Activated naive CD4-positive, alpha-beta T cell treated with anti-CD3 and anti-CD28 coated beads for 36 hours (primary cell): ENCODE data around the gene HIVEP2. TPM values are rescaled to one million over a fixed set of nuclear protein-coding genes. Genes with fewer than 3 reads are reported as not detected.

ENCODE experiments used
- CTCF ChIA-PET: fragments of 350-600 bp; sonication (Branson Sonifier 250); formaldehyde crosslinking; loops from one replicate; lab custom pipeline; 2021; ENCODE audit warnings: antibody characterized with exemption; lab: Charles Lee
- DNase-seq: peaks from one replicate; pipeline ENCODE4 v3.0.0-alpha.2; 2020
- H3K27ac Mint-ChIP-seq: one replicate; pipeline ENCODE4 v1.8.0; 2021; ENCODE audit warnings: mild to moderate bottlenecking, mixed read lengths
- H3K27me3 Mint-ChIP-seq: one replicate; pipeline ENCODE4 v1.8.0; 2021; ENCODE audit warnings: low read depth, mixed read lengths
- H3K36me3 Mint-ChIP-seq: one replicate; pipeline ENCODE4 v1.8.0; 2021; ENCODE audit warnings: low read depth, mixed read lengths
- H3K4me1 Mint-ChIP-seq: one replicate; pipeline ENCODE4 v1.8.0; 2021; ENCODE audit warnings: low read depth, mixed read lengths
- H3K4me3 Mint-ChIP-seq: one replicate; pipeline ENCODE4 v1.8.0; 2021; ENCODE audit warnings: mild to moderate bottlenecking, moderate library complexity, mixed read lengths
- H3K9me3 Mint-ChIP-seq: one replicate; pipeline ENCODE4 v1.8.0; 2021; ENCODE audit warnings: mixed read lengths
- intact Hi-C: fragments of 100-400 bp; cut with micrococcal nuclease; formaldehyde crosslinking; loops from one replicate; pipeline ENCODE4 v1.15.1; 2023
- total RNA-seq, 2 experiments: library from RNA; stranded (reverse); gene quantifications; one replicate each; pipeline ENCODE4 v1.2.3, GENCODE V29; 2021

HIVEP2 gene
- total RNA-seq, 2 experiments from 2014 or later = 22.0 to 24.1 TPM

- H3K27me3 Mint-ChIP-seq = no peaks in the 10 kb centered on the region
- H3K4me1 Mint-ChIP-seq = peaks cover 95% of the 10 kb centered on the region
- H3K36me3 Mint-ChIP-seq = peaks cover 3% of the 10 kb centered on the region
- peak overlapping the region; percentile 89 for H3K27ac Mint-ChIP-seq
- intact Hi-C loops = loop anchor here (10.0 kb wide), 1 partner anchor 699 kb away; no protein-coding TSS in a partner anchor
- no peaks in the 10 kb centered on the region for H3K9me3 Mint-ChIP-seq
- peak; percentile 59 for DNase-seq
- CTCF ChIA-PET = interaction anchor here (0.6 to 1.8 kb wide), 9 partner anchors 9 to 1217 kb away, joined by 3 to 5 read pairs (median 3); no protein-coding TSS in a partner anchor
- H3K4me3 Mint-ChIP-seq = peak overlapping the region; percentile 66
These were observed 99.1 kb downstream of the HIVEP2 start for GRCh38 chr6:142845624-142846458.

GRCh38 chr6:142845143-142845571 lies 99.8 kb downstream of the HIVEP2 start:
- H3K4me1 Mint-ChIP-seq = peaks cover 91% of the 10 kb centered on the region
- no peaks in the 10 kb centered on the region for H3K27me3 Mint-ChIP-seq
- H3K27ac Mint-ChIP-seq = peak overlapping the region; percentile 89
- no peak for DNase-seq
- peak overlapping the region; percentile 66 for H3K4me3 Mint-ChIP-seq
- no peaks in the 10 kb centered on the region for H3K9me3 Mint-ChIP-seq
- CTCF ChIA-PET = interaction anchor here (0.8 to 1.8 kb wide), 6 partner anchors 9 to 181 kb away, joined by 3 to 5 read pairs (median 4); no protein-coding TSS in a partner anchor
- peaks cover 3% of the 10 kb centered on the region for H3K36me3 Mint-ChIP-seq
- intact Hi-C loops = loop anchor here (10.0 kb wide), 1 partner anchor 700 kb away; no protein-coding TSS in a partner anchor

GRCh38 chr6:142844065-142844755 lies 100.8 kb downstream of the HIVEP2 start:
- CTCF ChIA-PET = interaction anchor here (0.7 to 2.9 kb wide), 6 partner anchors 8 to 182 kb away, joined by 3 to 13 read pairs (median 5); no protein-coding TSS in a partner anchor
- intact Hi-C loops = loop anchor here (5.0 to 10.0 kb wide), 2 partner anchors 701 to 1362 kb away; no protein-coding TSS in a partner anchor
- H3K9me3 Mint-ChIP-seq = no peaks in the 10 kb centered on the region
- peak overlapping the region; percentile 89 for H3K27ac Mint-ChIP-seq
- no peaks in the 10 kb centered on the region for H3K27me3 Mint-ChIP-seq
- H3K4me1 Mint-ChIP-seq = peaks cover 91% of the 10 kb centered on the region
- no peak for DNase-seq
- H3K4me3 Mint-ChIP-seq = peak overlapping the region; percentile 66
- H3K36me3 Mint-ChIP-seq = peaks cover 3% of the 10 kb centered on the region

GRCh38 chr6:142843361-142843760 lies 101.6 kb downstream of the HIVEP2 start:
- Mint-ChIP-seq H3K9me3 (no peaks in the 10 kb centered on the region), H3K4me3 (peak overlapping the region; percentile 59), H3K36me3 (peaks cover 3% of the 10 kb centered on the region), H3K27ac (peak overlapping the region; percentile 89), H3K4me1 (peaks cover 89% of the 10 kb centered on the region), H3K27me3 (no peaks in the 10 kb centered on the region)
- CTCF ChIA-PET = interaction anchor here (0.7 to 2.9 kb wide), 11 partner anchors 9 to 183 kb away, joined by 3 to 13 read pairs (median 5); no protein-coding TSS in a partner anchor
- DNase-seq = no peak
- intact Hi-C loops = loop anchor here (1.0 to 10.0 kb wide), 11 partner anchors 8 to 1361 kb away; no protein-coding TSS in a partner anchor

GRCh38 chr6:142842418-142843261 lies 102.3 kb downstream of the HIVEP2 start:
- intact Hi-C loops = loop anchor here (1.0 to 10.0 kb wide), 14 partner anchors 9 to 1360 kb away; no protein-coding TSS in a partner anchor

GRCh38 chr6:142841915-142842314 lies 103.1 kb downstream of the HIVEP2 start:
- peaks cover 3% of the 10 kb centered on the region for H3K36me3 Mint-ChIP-seq
- intact Hi-C loops = loop anchor here (1.0 to 10.0 kb wide), 6 partner anchors 9 to 1360 kb away; no protein-coding TSS in a partner anchor
- no peaks in the 10 kb centered on the region for H3K27me3 Mint-ChIP-seq
- no peak for DNase-seq
- H3K27ac Mint-ChIP-seq = peak overlapping the region; percentile 89
- H3K4me1 Mint-ChIP-seq = peaks cover 89% of the 10 kb centered on the region
- peak overlapping the region; percentile 59 for H3K4me3 Mint-ChIP-seq
- H3K9me3 Mint-ChIP-seq = no peaks in the 10 kb centered on the region
- CTCF ChIA-PET = interaction anchor here (0.8 to 2.9 kb wide), 3 partner anchors 11 to 41 kb away, joined by 4 to 13 read pairs (median 7); no protein-coding TSS in a partner anchor

More at GRCh38 chr6:142842418-142843261, 102.3 kb downstream of the HIVEP2 start:
- peaks cover 3% of the 10 kb centered on the region for H3K36me3 Mint-ChIP-seq
- peak overlapping the region; percentile 59 for H3K4me3 Mint-ChIP-seq
- peaks cover 89% of the 10 kb centered on the region for H3K4me1 Mint-ChIP-seq
- CTCF ChIA-PET = interaction anchor here (0.8 to 2.9 kb wide), 11 partner anchors 10 to 184 kb away, joined by 3 to 13 read pairs (median 5); no protein-coding TSS in a partner anchor
- DNase-seq = peak; percentile 66
- H3K27ac Mint-ChIP-seq = peak overlapping the region; percentile 89
- H3K27me3 Mint-ChIP-seq = no peaks in the 10 kb centered on the region
- H3K9me3 Mint-ChIP-seq = no peaks in the 10 kb centered on the region

GRCh38 chr6:142839686-142840040 lies 105.3 kb downstream of the HIVEP2 start:
- intact Hi-C loops = loop anchor here (5.0 to 10.0 kb wide), 2 partner anchors 705 to 1357 kb away; no protein-coding TSS in a partner anchor
- CTCF ChIA-PET = interaction anchor here (0.6 to 1.7 kb wide), 4 partner anchors 10 to 187 kb away, joined by 3 to 5 read pairs (median 4); no protein-coding TSS in a partner anchor
- Mint-ChIP-seq H3K4me3 (no peak overlapping the region), H3K36me3 (peaks cover 11% of the 10 kb centered on the region), H3K9me3 (no peaks in the 10 kb centered on the region), H3K27ac (peak overlapping the region; percentile 83), H3K4me1 (peaks cover 88% of the 10 kb centered on the region), H3K27me3 (no peaks in the 10 kb centered on the region)
- no peak for DNase-seq

GRCh38 chr6:142838821-142839685 lies 105.9 kb downstream of the HIVEP2 start:
- Mint-ChIP-seq H3K27ac (peak overlapping the region; percentile 83), H3K9me3 (no peaks in the 10 kb centered on the region), H3K36me3 (peaks cover 8% of the 10 kb centered on the region), H3K27me3 (no peaks in the 10 kb centered on the region), H3K4me1 (peaks cover 81% of the 10 kb centered on the region), H3K4me3 (no peak overlapping the region)
- intact Hi-C loops = no loop called here
- CTCF ChIA-PET = interaction anchor here (1.1 to 1.7 kb wide), 3 partner anchors 9 to 188 kb away, joined by 4 to 5 read pairs (median 4); no protein-coding TSS in a partner anchor
- DNase-seq = no peak

GRCh38 chr6:142835787-142836535 lies 109.0 kb downstream of the HIVEP2 start:
- CTCF ChIA-PET = interaction anchor here (0.7 to 0.9 kb wide), 4 partner anchors 10 to 25 kb away, joined by 3 to 4 read pairs (median 4); no protein-coding TSS in a partner anchor
- no peak overlapping the region for H3K27ac Mint-ChIP-seq
- peaks cover 24% of the 10 kb centered on the region for H3K36me3 Mint-ChIP-seq
- intact Hi-C loops = no loop called here
- peaks cover 76% of the 10 kb centered on the region for H3K4me1 Mint-ChIP-seq
- H3K27me3 Mint-ChIP-seq = no peaks in the 10 kb centered on the region
- DNase-seq = no peak
- no peak overlapping the region for H3K4me3 Mint-ChIP-seq
- H3K9me3 Mint-ChIP-seq = no peaks in the 10 kb centered on the region

GRCh38 chr6:142834853-142835252 lies 110.1 kb downstream of the HIVEP2 start:
- H3K4me1 Mint-ChIP-seq = peaks cover 82% of the 10 kb centered on the region
- H3K27ac Mint-ChIP-seq = no peak overlapping the region
- H3K4me3 Mint-ChIP-seq = no peak overlapping the region
- H3K9me3 Mint-ChIP-seq = no peaks in the 10 kb centered on the region
- no peaks in the 10 kb centered on the region for H3K27me3 Mint-ChIP-seq
- H3K36me3 Mint-ChIP-seq = peaks cover 33% of the 10 kb centered on the region
- CTCF ChIA-PET = no interaction called here
- intact Hi-C loops = no loop called here
- no peak for DNase-seq
